ENCODE data around the gene SLC2A8.

GRCh38 chr9:127419348-127419747 is 22.4 kb downstream of the SLC2A8 start:
- TF ChIP-seq EZH2 (IDR thresholded peaks at IDR 0.05; ENCODE audit: borderline replicate concordance, low read length) = no peak
- TF ChIP-seq, protein P1, sequence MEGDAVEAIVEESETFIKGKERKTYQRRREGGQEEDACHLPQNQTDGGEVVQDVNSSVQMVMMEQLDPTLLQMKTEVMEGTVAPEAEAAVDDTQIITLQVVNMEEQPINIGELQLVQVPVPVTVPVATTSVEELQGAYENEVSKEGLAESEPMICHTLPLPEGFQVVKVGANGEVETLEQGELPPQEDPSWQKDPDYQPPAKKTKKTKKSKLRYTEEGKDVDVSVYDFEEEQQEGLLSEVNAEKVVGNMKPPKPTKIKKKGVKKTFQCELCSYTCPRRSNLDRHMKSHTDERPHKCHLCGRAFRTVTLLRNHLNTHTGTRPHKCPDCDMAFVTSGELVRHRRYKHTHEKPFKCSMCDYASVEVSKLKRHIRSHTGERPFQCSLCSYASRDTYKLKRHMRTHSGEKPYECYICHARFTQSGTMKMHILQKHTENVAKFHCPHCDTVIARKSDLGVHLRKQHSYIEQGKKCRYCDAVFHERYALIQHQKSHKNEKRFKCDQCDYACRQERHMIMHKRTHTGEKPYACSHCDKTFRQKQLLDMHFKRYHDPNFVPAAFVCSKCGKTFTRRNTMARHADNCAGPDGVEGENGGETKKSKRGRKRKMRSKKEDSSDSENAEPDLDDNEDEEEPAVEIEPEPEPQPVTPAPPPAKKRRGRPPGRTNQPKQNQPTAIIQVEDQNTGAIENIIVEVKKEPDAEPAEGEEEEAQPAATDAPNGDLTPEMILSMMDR (IDR thresholded peaks at IDR 0.05; ENCODE audit: low read length) = no peak
